IMR-90 (cell line): ENCODE results near the gene KRTAP27-1. TPM values are rescaled to one million over a fixed set of nuclear protein-coding genes. Genes with fewer than 3 reads are reported as not detected.

Source experiments
- ATAC-seq: fragments of 200-7000 bp; cut with Tn5 transposase; 2 replicates; pipeline ENCODE4 v1.9.1; 2020; ENCODE audit warnings: low read depth, mild to moderate bottlenecking, moderate library complexity
- BruUV-seq: library from RNA; stranded (reverse); fragments of 400-500 nt; replicated peaks from 2 replicates; lab custom pipeline; 2021; lab: Mats Ljungman, UMichigan
- CTCF ChIA-PET: fragments of 300-600 bp; formaldehyde crosslinking; extraction: SDS; loops from one replicate; lab custom pipeline; 2021; ENCODE audit warnings: antibody characterized with exemption; lab: Yijun Ruan, JAX
- POLR2A ChIA-PET: fragments of 300-600 bp; sonication (Branson Sonifier 250); formaldehyde crosslinking; loops from one replicate; lab custom pipeline; 2022; ENCODE audit warnings: antibody characterized with exemption; ENCODE audit not compliant: unreplicated experiment; lab: Charles Lee
- DNase-seq: peaks from one replicate; pipeline ENCODE4 v3.0.0; 2013
- H2AFZ ChIP-seq: replicated peaks from 2 replicates; pipeline ENCODE3; 2013; ENCODE audit warnings: low read length, mild to moderate bottlenecking; ENCODE audit not compliant: poor library complexity
- H2AK5ac ChIP-seq: 2 replicates; pipeline ENCODE4 v1.6.1; 2013; ENCODE audit warnings: low read depth, low read length, inconsistent platforms
- H2AK9ac ChIP-seq: replicated peaks from 2 replicates; pipeline ENCODE3; 2013; ENCODE audit warnings: mild to moderate bottlenecking, low read depth, low read length, moderate library complexity; ENCODE audit not compliant: poor library complexity
- H2BK120ac ChIP-seq: 2 replicates; pipeline ENCODE4 v1.6.1; 2013; ENCODE audit warnings: low read depth, low read length, inconsistent platforms
- H2BK15ac ChIP-seq: 3 replicates; pipeline ENCODE4 v1.6.1; 2013; ENCODE audit warnings: low read depth, low read length, inconsistent platforms
- H2BK20ac ChIP-seq: 2 replicates; pipeline ENCODE4 v1.6.1; 2013; ENCODE audit warnings: low read depth, mild to moderate bottlenecking, inconsistent platforms, low read length, moderate library complexity
- H2BK5ac ChIP-seq: 2 replicates; pipeline ENCODE4 v1.6.1; 2013; ENCODE audit warnings: mild to moderate bottlenecking, low read depth, low read length, inconsistent platforms; ENCODE audit not compliant: poor library complexity, severe bottlenecking
- H3K14ac ChIP-seq: replicated peaks from 2 replicates; pipeline ENCODE4 v1.6.1; 2013; ENCODE audit warnings: low read depth, low read length, inconsistent platforms
- H3K18ac ChIP-seq: 2 replicates; pipeline ENCODE4 v1.6.1; 2013; ENCODE audit warnings: low read depth, low read length, control low read depth
- H3K23ac ChIP-seq: 2 replicates; pipeline ENCODE4 v1.6.1; 2013; ENCODE audit warnings: low read depth, low read length, inconsistent platforms
- H3K27ac ChIP-seq: 2 replicates; pipeline ENCODE4 v1.5.1; 2013; ENCODE audit warnings: mild to moderate bottlenecking, control low read depth, low read length; ENCODE audit not compliant: insufficient read depth
- H3K27me3 ChIP-seq: 2 replicates; pipeline ENCODE4 v1.6.1; 2013; ENCODE audit warnings: low read length; ENCODE audit not compliant: control insufficient read depth, insufficient read depth
- H3K36me3 ChIP-seq: 2 replicates; pipeline ENCODE4 v1.6.1; 2013; ENCODE audit warnings: low read length, mixed read lengths; ENCODE audit not compliant: control insufficient read depth, insufficient read depth
- H3K4ac ChIP-seq: 2 replicates; pipeline ENCODE4 v1.6.1; 2013; ENCODE audit warnings: low read depth, low read length, inconsistent platforms
- H3K4me1 ChIP-seq: 2 replicates; pipeline ENCODE4 v1.6.1; 2013; ENCODE audit warnings: low read length, mixed read lengths; ENCODE audit not compliant: control insufficient read depth, insufficient read depth
- H3K4me2 ChIP-seq: 2 replicates; pipeline ENCODE4 v1.6.1; 2013; ENCODE audit warnings: low read depth, mild to moderate bottlenecking, control low read depth, low read length, moderate library complexity
- H3K4me3 ChIP-seq: 2 replicates; pipeline ENCODE4 v1.5.1; 2013; ENCODE audit warnings: low read depth, mild to moderate bottlenecking, control low read depth, low read length, moderate library complexity; ENCODE audit not compliant: insufficient read depth
- H3K56ac ChIP-seq: 2 replicates; pipeline ENCODE4 v1.6.1; 2013; ENCODE audit warnings: low read length, inconsistent platforms; ENCODE audit not compliant: insufficient read depth; ENCODE audit errors: extremely low read depth
- H3K79me1 ChIP-seq, 2 experiments: 2 replicates each; pipeline ENCODE4 v1.6.1; 2013; ENCODE audit warnings: low read length in 2 of 2, inconsistent platforms in 1 of 2, low read depth in 1 of 2
- H3K9ac ChIP-seq: 2 replicates; pipeline ENCODE4 v1.6.1; 2013; ENCODE audit warnings: low read depth, low read length, control low read depth
- H3K9me1 ChIP-seq: 2 replicates; pipeline ENCODE4 v1.6.1; 2013; ENCODE audit warnings: low read length, inconsistent platforms; ENCODE audit not compliant: insufficient read depth
- H3K9me3 ChIP-seq: 2 replicates; pipeline ENCODE4 v1.6.1; 2013; ENCODE audit warnings: low read length; ENCODE audit not compliant: control insufficient read depth, insufficient read depth
- H4K20me1 ChIP-seq: 2 replicates; pipeline ENCODE4 v1.6.1; 2013; ENCODE audit warnings: low read length, inconsistent platforms; ENCODE audit not compliant: insufficient read depth
- H4K5ac ChIP-seq: 2 replicates; pipeline ENCODE4 v1.6.1; 2013; ENCODE audit warnings: mild to moderate bottlenecking, low read depth, low read length, control low read depth
- H4K8ac ChIP-seq, 2 experiments: 2 replicates each; pipeline ENCODE4 v1.6.1; 2013; ENCODE audit warnings: low read depth in 2 of 2, low read length in 2 of 2, control low read depth in 1 of 2, inconsistent platforms in 1 of 2
- H4K91ac ChIP-seq: 2 replicates; pipeline ENCODE4 v1.6.1; 2013; ENCODE audit warnings: low read depth, low read length, inconsistent platforms; ENCODE audit not compliant: insufficient read depth
- BHLHE40 ChIP-seq: fragments of 150-350 bp; IDR thresholded peaks from 2 replicates; pipeline ENCODE4 v1.6.1; 2016; ENCODE audit warnings: mild to moderate bottlenecking, low read depth, low read length
- WGBS, 2 experiments: methylation state at CpG; one replicate each; pipeline versions ENCODE4 v1.1.5 to v1.1.7; 2013; ENCODE audit warnings: missing lambda C conversion rate in 2 of 2; ENCODE audit not compliant: insufficient read length in 1 of 2; ENCODE audit errors: extremely low coverage in 2 of 2; 5-methylcytosine and 5-hydroxymethylcytosine counted together
- dilution Hi-C: fragments of 300-500 bp; cut with HindIII; formaldehyde crosslinking; loops from one replicate; pipeline ENCODE4 v1.14.3; 2018; ENCODE audit warnings: low sequenced_read_pairs; ENCODE audit not compliant: unreplicated experiment
- in situ Hi-C: fragments of 300-500 bp; cut with MboI; formaldehyde crosslinking; loops from 3 replicates; pipeline ENCODE4 v1.14.3; 2019; ENCODE audit warnings: low sequenced_read_pairs, inconsistent platforms, mixed read lengths
- intact Hi-C: fragments of 100-400 bp; cut with micrococcal nuclease; formaldehyde crosslinking; loops from 2 replicates; pipeline ENCODE4 v1.10.0; 2022
- polyA plus RNA-seq, 3 experiments: library from polyadenylated mRNA; depleted of rRNA; stranded (reverse); fragments of >200 nt; gene quantifications; 2 replicates each; pipeline ENCODE4 v1.2.3, GENCODE V29; 2012; ENCODE audit warnings: low replicate concordance in 1 of 3
- total RNA-seq: library from RNA; depleted of rRNA; stranded (reverse); fragments of >200 nt; gene quantifications from 2 replicates; pipeline ENCODE4 v1.2.3, GENCODE V29; 2012

Gene KRTAP27-1
- total and polyA plus RNA-seq, 2 of the 4 experiments (the other 2 are of a cell fraction): not detected

DNA sequence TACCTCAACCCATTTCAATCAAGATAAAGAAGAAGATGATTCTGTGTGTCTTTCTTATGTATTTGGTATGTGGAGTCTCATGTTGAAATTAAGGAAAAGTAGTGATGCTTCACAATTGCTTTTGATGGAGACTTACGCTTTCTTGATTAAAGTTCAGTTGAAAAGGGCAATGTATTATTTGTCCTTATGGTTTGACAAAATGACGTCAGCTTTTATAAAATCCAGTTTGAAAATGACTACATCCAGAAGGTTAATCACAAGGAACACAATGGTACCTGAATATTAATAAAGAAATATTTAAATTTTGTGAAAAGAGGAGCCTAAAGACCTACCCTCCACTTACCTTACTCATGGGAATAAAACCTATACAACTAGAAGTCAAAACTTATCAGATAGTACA, 21.8 kb downstream of the KRTAP27-1 start:
- H2AK9ac ChIP-seq: no peak overlapping the region
- no peak overlapping the region for H2AK5ac ChIP-seq
- H3K4ac ChIP-seq: no peak overlapping the region
- in situ Hi-C loops (no loop called here), intact Hi-C loops (no loop called here), dilution Hi-C loops (no loop called here)
- no peak overlapping the region for H2BK15ac ChIP-seq
- no peak overlapping the region for H4K5ac ChIP-seq
- no peaks in the 10 kb centered on the region for H3K36me3 ChIP-seq
- H4K20me1 ChIP-seq: no peaks in the 10 kb centered on the region
- no peak overlapping the region for H3K23ac ChIP-seq
- H3K18ac ChIP-seq: no peak overlapping the region
- no peaks in the 10 kb centered on the region for H3K9me1 ChIP-seq
- CTCF ChIA-PET: no interaction called here
- H3K4me3 ChIP-seq: no peak overlapping the region
- no peak overlapping the region for H2BK20ac ChIP-seq
- H3K4me1 ChIP-seq: no peaks in the 10 kb centered on the region
- no peak overlapping the region for H3K27ac ChIP-seq
- no TSS peak for BruUV-seq
- no peak overlapping the region for H3K4me2 ChIP-seq
- H3K56ac ChIP-seq: no peak overlapping the region
- no peaks in the 10 kb centered on the region for H3K27me3 ChIP-seq
- no peaks in the 10 kb centered on the region for H3K79me1 ChIP-seq
- H3K14ac ChIP-seq: no peak overlapping the region
- no peak overlapping the region for H3K9ac ChIP-seq
- ATAC-seq (no peak), DNase-seq (no peak)
- no CpG with 5 or more reads among the region's 2 CpGs for WGBS, 2 experiments
- H3K9me3 ChIP-seq: peaks cover 8% of the 10 kb centered on the region
- no peak for TF ChIP-seq BHLHE40
- no peak overlapping the region for H2BK120ac ChIP-seq
- no peak overlapping the region for H2BK5ac ChIP-seq
- H2AFZ ChIP-seq: no peak overlapping the region
- H4K8ac ChIP-seq: no peak overlapping the region
- H4K91ac ChIP-seq: no peak overlapping the region
- POLR2A ChIA-PET: no interaction called here
